Activated T-helper 1 cell treated with anti-CD3 and anti-CD28 coated beads, Interleukin-2, amount 50 U/mL, for 16 hours (primary cell): Measurements from ENCODE around the gene COLQ.
"Not testable (repeated sequence)": the region's sequence is repeated elsewhere in the genome, so short reads cannot be mapped to it uniquely, and the experiment has no call there.

Experiments used
- DNase-seq, 2 donors: peaks; one replicate each; pipeline ENCODE4 v3.0.0-alpha.2; 2020; ENCODE audit warnings: low read depth in 1 of 2, low spot score in 1 of 2

COLQ gene

GRCh38 chr3:15458212-15458780 lies 63.2 kb downstream of the COLQ start:
- DNase-seq, result no peak

- not testable (repeated sequence) for DNase-seq
Measured at GRCh38 chr3:15456915-15457314, 64.6 kb downstream of the COLQ start.

- no peak for DNase-seq
Measured at GRCh38 chr3:15456321-15456720, 65.2 kb downstream of the COLQ start.

GRCh38 chr3:15455756-15456155 lies 65.8 kb downstream of the COLQ start:
- no peak for DNase-seq

GRCh38 chr3:15454965-15455364 lies 66.5 kb downstream of the COLQ start:
- DNase-seq, result no peak

GRCh38 chr3:15453991-15454625 lies 67.4 kb downstream of the COLQ start:
- no peak for DNase-seq

GRCh38 chr3:15453501-15453900 lies 68.0 kb downstream of the COLQ start:
- DNase-seq, result no peak

- DNase-seq, result no peak
Measured at GRCh38 chr3:15452961-15453360, 68.5 kb downstream of the COLQ start.

- DNase-seq, result no peak
Measured at GRCh38 chr3:15452156-15452555, 69.3 kb downstream of the COLQ start.

GRCh38 chr3:15451216-15452113 lies 70.0 kb downstream of the COLQ start:
- DNase-seq, result no peak

- no peak for DNase-seq
Measured at GRCh38 chr3:15450438-15451215, 70.9 kb downstream of the COLQ start.

- DNase-seq, result no peak
Measured at GRCh38 chr3:15449489-15450224, 71.8 kb downstream of the COLQ start.

- no peak for DNase-seq
Measured at GRCh38 chr3:15443826-15444524, 77.5 kb downstream of the COLQ start.

GRCh38 chr3:15440891-15441290 lies 80.6 kb downstream of the COLQ start:
- DNase-seq, result no peak

- DNase-seq, result no peak
Measured at GRCh38 chr3:15439476-15439875, 82.0 kb downstream of the COLQ start.

GRCh38 chr3:15438983-15439382 lies 82.5 kb downstream of the COLQ start:
- no peak for DNase-seq

- no peak for DNase-seq
Measured at GRCh38 chr3:15436246-15436645, 85.3 kb downstream of the COLQ start.

- no peak for DNase-seq
Measured at GRCh38 chr3:15434756-15435155, 86.8 kb downstream of the COLQ start.

- no peak for DNase-seq
Measured at GRCh38 chr3:15433531-15433930, 88.0 kb downstream of the COLQ start.

- no peak for DNase-seq
Measured at GRCh38 chr3:15431256-15431837, 90.2 kb downstream of the COLQ start.
